Transverse colon (tissue), 3 donors: ENCODE measurements around the gene P2RX6.

Source experiments
- EP300 ChIP-seq: sonication (generic); formaldehyde crosslinking; IDR thresholded peaks from one replicate; pipeline ENCODE4 v1.6.1; 2017; ENCODE audit warnings: antibody characterized with exemption, low read depth
- POLR2A ChIP-seq: fragments of 450-650 bp; IDR thresholded peaks from one replicate; pipeline ENCODE4 v1.6.1; 2016; ENCODE audit warnings: antibody characterized with exemption, mild to moderate bottlenecking, moderate library complexity
- TF ChIP-seq, protein P1 (sequence below), 5 experiments: fragments of 200-600 bp in 3 of 5; fragments of 450-650 bp in 2 of 5; sonication (generic) in 3 of 5; IDR thresholded peaks; 1 replicate in 2 of 5; 2 replicates in 3 of 5; pipeline ENCODE4 v1.5.1; 2016 to 2017; ENCODE audit warnings: antibody characterized with exemption in 5 of 5, inconsistent platforms in 3 of 5, mild to moderate bottlenecking in 2 of 5, moderate library complexity in 1 of 5

DNA sequence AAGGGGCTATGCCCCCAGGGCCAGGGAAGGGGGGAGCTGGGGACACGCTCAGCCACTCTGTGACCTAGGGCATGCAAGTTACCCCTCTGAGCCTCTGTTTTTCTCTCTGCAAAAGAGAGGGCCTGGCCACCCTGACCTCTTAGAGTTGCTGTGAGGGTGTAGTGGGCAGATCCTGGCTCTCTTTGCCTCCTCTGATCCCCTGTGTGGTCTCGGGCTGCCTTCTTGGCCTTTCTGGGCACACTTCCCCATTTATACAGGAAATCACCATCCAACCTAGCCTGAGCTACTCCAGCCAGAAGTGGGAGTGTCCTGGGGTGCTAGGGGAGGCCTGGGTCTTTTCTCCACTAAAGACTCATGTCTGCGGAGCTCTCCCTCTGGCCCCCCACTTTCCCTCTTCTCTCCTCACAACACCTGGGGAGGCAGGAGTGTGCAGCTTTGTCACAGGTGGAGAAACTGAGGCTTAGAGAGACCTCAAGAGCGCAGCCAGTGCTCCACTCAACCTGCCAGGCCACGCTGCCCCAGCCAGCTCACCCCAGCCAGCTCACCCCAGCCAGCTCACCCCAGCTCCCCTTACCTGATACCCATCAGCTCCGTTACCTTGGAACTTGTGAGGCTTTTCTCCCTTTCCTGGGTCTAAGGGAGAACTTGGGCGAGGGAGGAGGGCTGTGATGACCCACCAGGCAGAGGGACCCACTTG is 46.5 kb upstream of the P2RX6 start:
- TF ChIP-seq, protein P1, sequence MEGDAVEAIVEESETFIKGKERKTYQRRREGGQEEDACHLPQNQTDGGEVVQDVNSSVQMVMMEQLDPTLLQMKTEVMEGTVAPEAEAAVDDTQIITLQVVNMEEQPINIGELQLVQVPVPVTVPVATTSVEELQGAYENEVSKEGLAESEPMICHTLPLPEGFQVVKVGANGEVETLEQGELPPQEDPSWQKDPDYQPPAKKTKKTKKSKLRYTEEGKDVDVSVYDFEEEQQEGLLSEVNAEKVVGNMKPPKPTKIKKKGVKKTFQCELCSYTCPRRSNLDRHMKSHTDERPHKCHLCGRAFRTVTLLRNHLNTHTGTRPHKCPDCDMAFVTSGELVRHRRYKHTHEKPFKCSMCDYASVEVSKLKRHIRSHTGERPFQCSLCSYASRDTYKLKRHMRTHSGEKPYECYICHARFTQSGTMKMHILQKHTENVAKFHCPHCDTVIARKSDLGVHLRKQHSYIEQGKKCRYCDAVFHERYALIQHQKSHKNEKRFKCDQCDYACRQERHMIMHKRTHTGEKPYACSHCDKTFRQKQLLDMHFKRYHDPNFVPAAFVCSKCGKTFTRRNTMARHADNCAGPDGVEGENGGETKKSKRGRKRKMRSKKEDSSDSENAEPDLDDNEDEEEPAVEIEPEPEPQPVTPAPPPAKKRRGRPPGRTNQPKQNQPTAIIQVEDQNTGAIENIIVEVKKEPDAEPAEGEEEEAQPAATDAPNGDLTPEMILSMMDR (IDR thresholded peaks at IDR 0.05): no peak
- TF ChIP-seq EP300: no peak
- no peak for TF ChIP-seq POLR2A
